ENCODE results near the gene SMIM45.

Gene SMIM45

GRCh38 chr22:41916745-41917358 is 35.1 kb upstream of the SMIM45 start:
- Histone ChIP-seq H3K4me1 (ENCODE audit: control insufficient read depth, insufficient read depth, low read length) (peaks cover 43% of the 10 kb centered on the region), H3K27me3 (ENCODE audit: control insufficient read depth, insufficient read depth, low read length) (peaks cover 77% of the 10 kb centered on the region), H3K9me3 (ENCODE audit: control insufficient read depth, insufficient read depth, low read length) (no peaks in the 10 kb centered on the region), H3K27ac (ENCODE audit: low read depth, low read length) (no peak overlapping the region), H3K4me3 (ENCODE audit: low read depth, low read length) (no peak overlapping the region), H3K36me3 (ENCODE audit: control insufficient read depth, insufficient read depth, low read length) (peaks cover 2% of the 10 kb centered on the region)
- DNase-seq (ENCODE audit: low read depth in 4 of 6, low spot score in 6 of 6) = no peak
- 53% methylated on average over 10 of the region's 10 CpGs for WGBS (ENCODE audit: insufficient coverage)

DNA sequence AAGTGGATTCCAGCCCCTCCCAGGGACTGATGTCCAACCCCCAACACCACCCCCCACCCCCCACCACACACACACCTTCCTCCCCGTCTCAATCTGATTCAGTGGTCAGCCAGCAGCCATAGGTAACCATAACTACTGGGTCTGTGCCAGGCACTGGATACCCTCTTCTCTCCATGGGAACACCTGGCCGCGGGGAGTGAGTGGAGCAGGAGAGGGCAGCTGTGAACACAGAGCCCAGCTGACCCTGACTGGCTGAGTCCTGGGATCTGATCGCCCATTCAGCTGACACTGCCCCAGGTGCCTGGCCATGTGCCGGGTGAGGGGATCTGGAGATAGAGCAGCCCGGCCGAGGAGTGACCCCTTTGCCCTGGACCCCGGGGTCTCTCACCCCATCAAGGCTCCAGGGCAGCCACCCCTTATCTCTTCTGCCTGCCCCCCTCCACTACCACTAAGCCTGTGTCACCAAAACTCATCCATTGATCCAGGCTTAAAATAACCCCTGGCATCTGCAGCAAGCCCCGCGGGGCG is 34.5 kb upstream of the SMIM45 start:
- H3K4me1 ChIP-seq (ENCODE audit: control insufficient read depth, insufficient read depth, low read length) = peaks cover 43% of the 10 kb centered on the region
- DNase-seq (ENCODE audit: low read depth in 4 of 6, low spot score in 6 of 6) = no peak
- WGBS (ENCODE audit: insufficient coverage) = 70% methylated on average over 10 of the region's 11 CpGs
- no peak overlapping the region for H3K4me3 ChIP-seq (ENCODE audit: low read depth, low read length)
- H3K9me3 ChIP-seq (ENCODE audit: control insufficient read depth, insufficient read depth, low read length) = no peaks in the 10 kb centered on the region
- H3K27ac ChIP-seq (ENCODE audit: low read depth, low read length) = no peak overlapping the region
- H3K27me3 ChIP-seq (ENCODE audit: control insufficient read depth, insufficient read depth, low read length) = peaks cover 71% of the 10 kb centered on the region
- H3K36me3 ChIP-seq (ENCODE audit: control insufficient read depth, insufficient read depth, low read length) = peaks cover 2% of the 10 kb centered on the region

DNA sequence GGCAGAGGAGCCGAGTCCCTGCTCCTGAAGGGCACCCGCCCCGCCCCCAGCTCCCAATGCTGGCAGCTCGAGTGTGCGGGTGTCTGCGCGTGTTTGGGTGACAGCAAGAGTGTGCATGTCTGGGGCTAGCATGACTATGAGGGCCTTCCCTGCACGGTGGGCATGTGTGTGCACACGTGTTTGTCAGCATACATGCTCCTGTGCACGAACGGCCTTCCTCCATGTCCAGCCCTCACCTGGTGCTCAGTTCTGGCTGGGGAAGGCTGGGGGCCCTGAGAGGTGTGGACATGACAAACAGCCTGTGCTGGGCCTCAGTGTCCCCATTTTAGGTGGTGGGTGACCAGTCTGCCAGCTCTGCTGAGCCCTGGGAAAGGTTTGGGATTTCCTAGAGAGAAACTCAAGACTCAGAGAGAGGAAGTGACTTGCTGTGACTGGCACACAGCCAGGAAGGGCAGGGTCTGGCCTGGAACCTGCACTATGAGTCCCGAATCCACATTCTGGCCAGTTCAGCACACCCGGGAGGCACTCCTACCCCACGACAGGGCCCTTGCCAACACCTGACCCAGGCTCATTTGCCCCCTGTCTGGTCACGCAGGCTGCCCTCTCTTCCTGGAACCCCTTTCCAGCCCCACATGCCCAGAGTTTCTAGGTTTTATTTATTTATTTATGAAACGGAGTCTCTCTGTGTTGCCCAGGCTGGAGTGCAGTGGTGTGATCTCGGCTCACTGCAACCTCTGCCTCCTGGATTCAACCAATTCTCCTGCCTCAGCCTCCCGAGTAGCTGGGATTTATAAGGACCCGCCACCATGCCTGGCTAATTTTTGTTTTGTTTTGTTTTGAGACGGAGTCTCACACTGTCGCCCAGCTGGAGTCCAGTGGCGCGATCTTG is 33.8 kb upstream of the SMIM45 start:
- WGBS (ENCODE audit: insufficient coverage) = 70% methylated on average over 18 of the region's 23 CpGs
- Histone ChIP-seq H3K27me3 (ENCODE audit: control insufficient read depth, insufficient read depth, low read length) (peaks cover 64% of the 10 kb centered on the region), H3K4me1 (ENCODE audit: control insufficient read depth, insufficient read depth, low read length) (peaks cover 43% of the 10 kb centered on the region), H3K36me3 (ENCODE audit: control insufficient read depth, insufficient read depth, low read length) (no peaks in the 10 kb centered on the region), H3K4me3 (ENCODE audit: low read depth, low read length) (no peak overlapping the region), H3K9me3 (ENCODE audit: control insufficient read depth, insufficient read depth, low read length) (no peaks in the 10 kb centered on the region), H3K27ac (ENCODE audit: low read depth, low read length) (no peak overlapping the region)
- DNase-seq (ENCODE audit: low read depth in 4 of 6, low spot score in 6 of 6) = peak in 1 of 6 donors; percentile 57

DNA sequence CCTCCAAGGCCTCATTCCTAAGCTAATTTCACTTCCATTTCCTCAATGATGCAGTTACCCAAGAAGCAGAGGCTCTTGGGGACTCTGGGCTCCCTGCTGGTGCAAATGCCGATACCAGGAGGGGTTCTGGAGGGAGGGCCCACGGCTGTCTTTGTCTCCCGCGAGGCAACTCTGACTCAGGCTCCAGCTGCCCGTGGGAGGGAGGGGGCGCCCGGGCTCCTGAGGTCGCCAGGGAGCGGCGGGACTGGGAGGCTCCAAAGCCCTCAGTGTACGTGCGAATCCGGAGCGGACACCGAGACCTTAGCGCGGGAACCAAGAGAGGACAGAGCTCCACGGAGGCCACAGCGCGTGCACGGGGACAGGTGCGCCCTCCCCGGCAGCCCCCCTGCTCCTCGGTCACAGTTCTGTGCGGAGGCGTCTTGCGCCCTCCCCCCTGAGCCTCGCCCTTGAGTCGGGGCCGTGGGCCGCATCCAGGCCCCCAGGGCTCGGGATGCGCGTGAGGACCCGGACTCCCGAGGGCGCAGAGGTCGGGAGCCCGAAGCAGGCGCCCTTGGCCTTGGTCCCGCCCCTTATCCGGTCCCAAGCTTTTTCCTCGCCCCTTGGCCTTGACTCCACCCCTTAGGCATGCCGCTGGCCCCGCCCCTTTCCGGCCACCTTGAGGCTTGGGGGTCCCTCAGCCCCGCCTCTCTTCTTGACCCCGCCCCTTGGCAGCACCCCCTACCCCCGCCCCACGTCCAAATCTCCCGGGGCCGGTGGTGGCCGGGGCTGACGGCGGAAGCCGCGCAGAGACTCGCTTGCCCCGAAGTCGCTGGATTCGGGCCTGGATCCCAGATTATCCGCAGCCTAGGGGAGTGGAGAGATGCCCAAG is 32.4 kb upstream of the SMIM45 start:
- no peaks in the 10 kb centered on the region for H3K36me3 ChIP-seq (ENCODE audit: control insufficient read depth, insufficient read depth, low read length)
- H3K4me3 ChIP-seq (ENCODE audit: low read depth, low read length) = peak overlapping the region; percentile 35
- H3K27me3 ChIP-seq (ENCODE audit: control insufficient read depth, insufficient read depth, low read length) = peaks cover 52% of the 10 kb centered on the region
- H3K9me3 ChIP-seq (ENCODE audit: control insufficient read depth, insufficient read depth, low read length) = no peaks in the 10 kb centered on the region
- no peak overlapping the region for H3K27ac ChIP-seq (ENCODE audit: low read depth, low read length)
- H3K4me1 ChIP-seq (ENCODE audit: control insufficient read depth, insufficient read depth, low read length) = peaks cover 40% of the 10 kb centered on the region
- DNase-seq (ENCODE audit: low read depth in 4 of 6, low spot score in 6 of 6) = peak in 1 of 6 donors; percentile 60
- under 1% methylated on average over 58 of the region's 62 CpGs for WGBS (ENCODE audit: insufficient coverage)

- Histone ChIP-seq H3K27ac (ENCODE audit: low read depth, low read length) (no peak overlapping the region), H3K4me3 (ENCODE audit: low read depth, low read length) (no peak overlapping the region), H3K4me1 (ENCODE audit: control insufficient read depth, insufficient read depth, low read length) (peaks cover 35% of the 10 kb centered on the region), H3K27me3 (ENCODE audit: control insufficient read depth, insufficient read depth, low read length) (peaks cover 52% of the 10 kb centered on the region), H3K9me3 (ENCODE audit: control insufficient read depth, insufficient read depth, low read length) (no peaks in the 10 kb centered on the region), H3K36me3 (ENCODE audit: control insufficient read depth, insufficient read depth, low read length) (no peaks in the 10 kb centered on the region)
- 17% methylated on average over 14 of the region's 21 CpGs for WGBS (ENCODE audit: insufficient coverage)
- DNase-seq (ENCODE audit: low read depth in 4 of 6, low spot score in 6 of 6) = no peak
Measured at GRCh38 chr22:41920271-41920976, 31.5 kb upstream of the SMIM45 start.

- Histone ChIP-seq H3K27me3 (ENCODE audit: control insufficient read depth, insufficient read depth, low read length) (peaks cover 50% of the 10 kb centered on the region), H3K9me3 (ENCODE audit: control insufficient read depth, insufficient read depth, low read length) (no peaks in the 10 kb centered on the region), H3K4me3 (ENCODE audit: low read depth, low read length) (no peak overlapping the region), H3K36me3 (ENCODE audit: control insufficient read depth, insufficient read depth, low read length) (no peaks in the 10 kb centered on the region), H3K27ac (ENCODE audit: low read depth, low read length) (no peak overlapping the region), H3K4me1 (ENCODE audit: control insufficient read depth, insufficient read depth, low read length) (peaks cover 43% of the 10 kb centered on the region)
- DNase-seq (ENCODE audit: low read depth in 4 of 6, low spot score in 6 of 6) = no peak
- 90% methylated on average over 5 of the region's 5 CpGs for WGBS (ENCODE audit: insufficient coverage)
Measured at GRCh38 chr22:41922328-41922727, 29.6 kb upstream of the SMIM45 start.

GRCh38 chr22:41922940-41923594 is 28.9 kb upstream of the SMIM45 start:
- Histone ChIP-seq H3K27me3 (ENCODE audit: control insufficient read depth, insufficient read depth, low read length) (peaks cover 47% of the 10 kb centered on the region), H3K9me3 (ENCODE audit: control insufficient read depth, insufficient read depth, low read length) (no peaks in the 10 kb centered on the region), H3K4me3 (ENCODE audit: low read depth, low read length) (no peak overlapping the region), H3K27ac (ENCODE audit: low read depth, low read length) (no peak overlapping the region), H3K36me3 (ENCODE audit: control insufficient read depth, insufficient read depth, low read length) (no peaks in the 10 kb centered on the region), H3K4me1 (ENCODE audit: control insufficient read depth, insufficient read depth, low read length) (peaks cover 37% of the 10 kb centered on the region)
- no peak for DNase-seq (ENCODE audit: low read depth in 4 of 6, low spot score in 6 of 6)
- 91% methylated on average over 4 of the region's 4 CpGs for WGBS (ENCODE audit: insufficient coverage)

GRCh38 chr22:41923595-41924276 is 28.2 kb upstream of the SMIM45 start:
- Histone ChIP-seq H3K36me3 (ENCODE audit: control insufficient read depth, insufficient read depth, low read length) (no peaks in the 10 kb centered on the region), H3K9me3 (ENCODE audit: control insufficient read depth, insufficient read depth, low read length) (no peaks in the 10 kb centered on the region), H3K4me1 (ENCODE audit: control insufficient read depth, insufficient read depth, low read length) (peaks cover 39% of the 10 kb centered on the region), H3K27me3 (ENCODE audit: control insufficient read depth, insufficient read depth, low read length) (peaks cover 47% of the 10 kb centered on the region), H3K27ac (ENCODE audit: low read depth, low read length) (no peak overlapping the region), H3K4me3 (ENCODE audit: low read depth, low read length) (no peak overlapping the region)
- DNase-seq (ENCODE audit: low read depth in 4 of 6, low spot score in 6 of 6) = no peak
- 89% methylated on average over 11 of the region's 14 CpGs for WGBS (ENCODE audit: insufficient coverage)

Measured in spinal cord (tissue), 9 donors.